CD4-positive, alpha-beta T cell treated with Interleukin-10 for 1 hour (primary cell): ENCODE results near the gene PRKCD.

ENCODE experiments used
- DNase-seq: peaks from one replicate; pipeline ENCODE4 v3.0.0-alpha.2; 2020

PRKCD gene

DNA sequence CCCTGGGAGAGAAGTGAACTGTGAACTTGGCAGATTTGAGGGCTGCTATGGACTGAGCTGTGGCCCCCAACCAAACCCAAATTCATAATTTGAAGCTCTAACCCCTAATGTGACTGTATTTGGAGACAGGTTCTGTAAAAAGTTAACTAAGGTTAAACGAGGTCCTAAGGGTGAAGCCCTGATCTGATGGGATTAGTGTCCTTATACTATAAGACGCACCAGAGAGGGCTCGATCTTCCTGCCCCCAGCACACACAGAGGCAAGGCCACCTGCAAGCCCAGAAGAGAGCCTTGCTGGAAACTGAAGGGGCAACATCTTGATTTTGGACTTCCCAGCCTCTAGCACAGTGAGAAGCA lies 60.8 kb downstream of the PRKCD start:
- DNase-seq: no peak

- no peak for DNase-seq
Measured at GRCh38 chr3:53222183-53222901, 61.3 kb downstream of the PRKCD start.

GRCh38 chr3:53223025-53223424 lies 62.0 kb downstream of the PRKCD start:
- no peak for DNase-seq

- DNase-seq: no peak
Measured at GRCh38 chr3:53223541-53223966, 62.5 kb downstream of the PRKCD start.

GRCh38 chr3:53224026-53224425 lies 63.0 kb downstream of the PRKCD start:
- DNase-seq: no peak

- DNase-seq: no peak
Measured at GRCh38 chr3:53224536-53224935, 63.5 kb downstream of the PRKCD start.

- no peak for DNase-seq
Measured at GRCh38 chr3:53225181-53225580, 64.2 kb downstream of the PRKCD start.

DNA sequence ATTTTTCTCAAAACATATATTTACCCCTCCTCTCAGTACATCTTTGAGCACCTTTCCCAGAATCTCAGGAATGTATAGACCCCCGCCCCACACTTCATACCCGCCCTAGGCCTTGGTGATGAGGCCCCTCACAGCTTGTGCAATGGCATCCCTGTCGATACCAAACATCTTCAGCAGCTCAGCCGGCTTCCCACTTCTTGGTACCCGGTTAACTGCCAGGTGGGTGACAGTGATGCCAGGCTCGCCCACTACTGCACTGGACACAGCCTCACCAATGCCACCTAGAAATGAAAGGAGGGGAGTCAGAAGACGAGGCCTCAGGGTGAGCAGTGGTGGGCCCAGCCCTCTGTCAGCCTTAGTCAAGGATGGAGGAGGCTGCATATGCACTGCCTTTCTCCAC lies 64.6 kb downstream of the PRKCD start:
- no peak for DNase-seq

DNA sequence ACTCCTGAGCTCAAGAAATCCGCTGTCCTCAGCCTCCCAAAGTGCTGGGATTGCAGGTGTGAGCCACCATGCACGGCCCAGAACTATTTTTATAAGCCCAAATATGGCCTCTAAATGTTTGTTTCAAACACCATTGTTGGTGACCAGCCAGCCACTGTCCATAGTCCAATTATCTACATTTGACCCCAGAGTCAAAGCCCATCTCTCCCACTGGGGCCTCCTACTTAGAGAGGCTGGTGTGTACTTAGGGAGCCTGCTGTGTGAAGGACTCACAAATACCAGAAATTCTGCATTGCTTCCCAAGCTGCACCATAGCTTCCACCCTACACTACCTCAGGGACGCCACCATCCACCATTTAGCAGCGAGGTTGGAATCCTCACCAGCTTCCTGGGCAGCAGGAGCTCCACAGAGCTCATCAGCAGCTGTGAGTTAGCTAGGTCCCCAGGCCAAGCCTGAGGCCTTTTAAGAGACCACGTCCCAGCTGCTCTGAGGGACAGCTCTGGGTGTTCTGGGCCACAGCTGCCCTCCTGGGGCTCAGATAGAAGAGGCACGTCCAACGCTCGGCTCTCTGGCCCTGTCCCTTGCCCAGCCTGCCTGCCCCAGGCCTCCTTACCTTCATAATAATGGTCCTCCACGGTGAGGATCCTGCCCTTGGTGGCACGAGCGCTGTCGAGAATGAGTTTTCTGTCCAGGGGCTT lies 65.3 kb downstream of the PRKCD start:
- no peak for DNase-seq

DNA sequence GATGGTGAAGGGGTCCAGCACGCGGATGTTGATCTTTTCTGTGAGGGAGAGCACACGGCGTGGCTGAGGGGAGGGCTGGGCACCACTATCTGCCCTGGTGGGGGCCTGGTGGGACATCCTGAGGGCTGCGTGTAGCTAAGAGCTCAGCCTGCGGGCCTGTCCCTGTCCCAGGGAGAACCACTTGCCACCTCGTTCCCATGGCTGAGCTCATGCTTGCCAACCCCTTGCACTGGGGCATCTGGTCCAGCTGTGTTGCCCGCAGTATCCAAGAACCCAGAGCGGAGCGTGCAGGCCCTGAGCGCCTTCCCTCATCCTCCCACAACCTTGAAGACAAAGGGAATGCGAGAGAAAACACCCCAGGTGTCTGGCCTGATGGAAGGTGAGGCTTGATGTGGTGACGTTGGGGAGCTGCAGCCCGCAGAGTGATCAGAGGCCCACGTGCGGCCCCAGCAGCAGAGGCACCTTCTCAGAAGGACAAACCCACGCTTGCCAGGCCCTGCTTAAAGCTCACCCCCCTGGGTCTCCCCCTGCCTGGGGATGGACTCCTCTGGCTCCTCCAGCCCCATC lies 65.9 kb downstream of the PRKCD start:
- DNase-seq: no peak

DNA sequence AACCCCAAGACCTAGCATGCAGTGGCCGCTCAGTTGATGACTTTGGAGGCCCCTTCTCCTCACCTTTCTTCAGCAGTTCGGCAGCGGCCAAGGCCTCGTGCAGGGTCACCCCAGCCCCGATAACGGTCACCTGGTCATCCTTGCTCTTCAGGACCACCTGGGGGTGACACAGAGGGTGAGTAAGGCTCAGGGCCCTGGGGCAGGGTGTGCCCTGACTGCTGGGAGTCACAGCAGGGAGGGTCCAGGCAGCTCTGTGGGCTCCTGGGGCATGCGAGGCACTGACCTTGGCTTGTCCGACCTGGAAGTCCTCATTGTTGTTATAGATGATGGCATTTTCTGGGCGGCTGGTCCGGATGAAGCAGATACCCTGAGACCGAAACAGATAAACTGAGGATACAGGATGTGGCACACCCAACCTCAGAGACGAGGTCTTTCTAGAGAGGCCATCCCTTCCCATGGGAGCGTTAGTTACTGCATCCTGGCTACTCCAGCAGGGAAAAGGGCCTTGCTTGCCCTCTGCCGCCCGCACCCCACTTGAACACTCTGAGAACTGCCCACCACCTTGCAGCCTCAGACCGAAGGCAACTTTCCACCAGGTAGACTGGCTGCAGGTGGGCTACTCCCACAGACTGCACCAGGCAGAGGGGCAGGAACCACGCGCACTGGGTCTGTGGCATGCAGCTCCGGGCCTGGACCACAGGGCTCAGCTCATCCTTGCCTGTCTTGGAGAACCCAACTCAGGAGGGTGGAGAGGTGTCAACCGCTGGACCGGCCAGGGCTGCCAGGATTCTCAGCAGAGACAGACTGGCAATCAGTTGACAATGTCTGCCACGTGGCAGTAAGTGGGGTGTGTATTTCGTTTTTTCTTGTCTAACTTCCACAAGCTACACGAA lies 67.2 kb downstream of the PRKCD start:
- DNase-seq: no peak

GRCh38 chr3:53229171-53229570 lies 68.2 kb downstream of the PRKCD start:
- no peak for DNase-seq

- DNase-seq: no peak
Measured at GRCh38 chr3:53229606-53230005, 68.6 kb downstream of the PRKCD start.

DNA sequence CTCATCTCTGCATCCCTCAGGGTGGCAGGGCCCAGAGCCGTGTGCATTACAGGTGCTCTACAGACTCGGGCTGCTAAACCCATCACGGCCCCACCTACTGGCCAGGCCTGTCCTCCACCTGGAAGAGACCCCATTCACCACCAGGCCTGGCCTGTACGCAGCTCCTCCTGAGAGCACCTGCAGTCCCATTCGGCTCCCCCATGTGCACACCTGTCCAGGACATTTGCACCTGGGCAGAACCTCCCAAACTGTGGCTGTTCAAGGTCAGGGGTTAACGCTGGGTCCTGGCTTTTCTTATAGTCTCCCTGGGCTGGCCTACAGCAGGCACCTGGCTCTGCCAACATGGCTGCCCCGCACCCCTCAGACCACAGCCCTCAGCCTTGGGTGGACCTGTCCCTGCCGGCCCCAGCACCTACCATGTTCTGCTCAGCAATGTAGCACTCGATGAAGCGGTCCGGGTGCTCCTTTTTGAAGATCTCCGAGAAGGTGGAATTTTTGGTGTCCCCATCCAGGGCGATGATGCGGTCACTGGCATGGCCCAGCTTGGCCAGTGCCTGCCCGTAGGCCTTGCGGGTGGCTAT lies 69.1 kb downstream of the PRKCD start:
- no peak for DNase-seq

GRCh38 chr3:53230789-53231188 lies 69.8 kb downstream of the PRKCD start:
- DNase-seq: no peak

DNA sequence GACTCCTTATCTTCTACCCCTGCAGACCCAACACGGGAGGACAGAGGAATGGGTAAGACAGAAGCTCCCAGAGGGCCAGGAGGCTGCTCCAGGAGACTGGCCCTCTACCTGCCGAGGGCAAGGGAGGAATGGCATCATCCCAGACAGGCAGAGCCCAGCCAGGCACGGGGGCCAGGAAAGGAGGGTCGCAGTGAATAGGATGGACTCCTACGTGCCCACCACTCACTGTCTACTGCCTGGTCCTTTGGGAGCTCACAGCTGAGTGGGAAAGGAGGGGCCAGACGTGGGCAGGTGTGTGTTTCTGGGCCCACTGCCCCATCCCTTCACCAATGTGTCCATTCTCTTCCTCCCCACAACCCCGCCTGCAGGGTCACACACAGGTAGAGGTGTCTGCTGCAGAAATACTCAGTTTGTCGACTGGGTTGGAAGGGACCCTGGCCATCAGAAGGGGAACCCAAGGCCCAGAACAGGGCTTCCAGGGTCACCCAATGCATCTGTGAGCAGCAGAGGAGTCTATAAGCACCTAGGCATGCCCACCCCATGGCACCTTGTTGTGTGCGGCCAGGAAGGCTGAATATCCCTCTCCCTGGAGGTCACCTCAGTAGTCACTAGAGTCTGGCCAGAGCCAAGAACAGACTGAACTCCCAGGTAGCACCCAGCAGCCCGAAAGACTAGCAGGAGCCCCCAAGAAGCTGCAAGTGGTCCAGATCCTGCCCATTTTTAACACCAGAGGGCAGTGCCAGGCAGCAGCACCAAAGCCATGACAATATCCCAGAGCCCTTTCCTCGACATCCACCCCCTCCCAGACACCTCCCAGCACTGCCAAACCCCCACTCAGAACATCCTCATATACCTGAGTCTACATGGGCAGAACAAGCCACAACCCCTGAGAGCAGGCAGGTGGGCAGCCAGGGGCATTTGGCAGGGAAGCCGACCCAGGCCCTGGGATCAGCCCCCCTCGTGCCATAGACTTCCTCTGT lies 70.8 kb downstream of the PRKCD start:
- no peak for DNase-seq

DNA sequence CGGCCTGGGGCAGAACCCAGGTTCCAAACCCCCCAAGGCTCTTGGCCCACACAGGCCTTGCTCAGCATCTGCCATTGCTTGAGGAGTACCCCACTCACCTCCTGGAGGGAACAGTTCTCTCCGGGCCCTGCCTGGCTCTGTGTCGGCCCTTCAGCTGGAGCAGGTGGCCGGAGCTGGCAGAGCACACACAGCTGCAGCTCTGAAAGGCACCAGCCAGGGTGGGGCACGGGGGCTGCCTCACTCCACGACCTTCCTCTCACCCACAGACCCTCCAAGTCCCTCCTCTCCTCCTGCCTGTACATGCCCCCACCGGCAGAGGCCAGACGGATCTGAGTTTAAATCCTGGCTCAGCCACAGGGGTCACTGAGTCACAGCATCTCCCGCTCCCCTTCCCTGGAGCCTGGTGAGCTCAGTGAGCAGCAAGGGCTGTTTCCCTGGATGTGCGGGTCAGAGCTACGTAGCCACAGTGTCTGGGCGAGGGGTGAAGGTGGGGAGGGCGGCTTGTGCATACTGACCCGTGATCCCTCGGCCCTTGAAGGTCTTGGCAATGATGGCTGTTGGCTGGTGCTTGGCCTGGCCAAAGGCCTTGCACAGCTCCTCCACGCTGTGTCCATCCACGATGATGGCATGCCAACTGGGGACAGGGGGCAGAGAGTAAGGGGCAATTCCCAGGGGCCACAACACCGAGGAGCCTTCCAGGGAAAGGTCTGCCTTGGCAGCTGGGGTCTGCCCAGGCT lies 71.8 kb downstream of the PRKCD start:
- DNase-seq: no peak

- no peak for DNase-seq
Measured at GRCh38 chr3:53234130-53234840, 73.3 kb downstream of the PRKCD start.

- DNase-seq: no peak
Measured at GRCh38 chr3:53234841-53235232, 73.8 kb downstream of the PRKCD start.

DNA sequence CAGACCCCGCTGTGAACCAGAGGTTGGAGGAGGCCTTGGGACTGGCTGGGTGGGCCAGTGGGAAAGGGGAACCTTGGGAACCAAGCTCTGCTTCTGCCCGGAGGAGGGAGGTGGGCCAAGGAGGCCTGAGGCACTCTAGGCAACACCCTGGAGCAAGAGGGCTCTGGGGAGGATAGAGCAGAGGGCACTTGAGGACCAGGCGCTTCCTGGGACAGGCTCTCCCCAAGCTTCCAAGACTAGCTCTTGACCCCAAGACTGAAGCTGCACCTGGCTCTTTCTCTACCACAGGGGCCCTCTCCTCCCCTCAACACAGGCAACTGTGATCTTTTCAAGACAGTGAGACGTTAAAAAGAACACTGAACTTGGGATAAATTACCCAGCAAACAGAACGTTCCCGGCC lies 74.5 kb downstream of the PRKCD start:
- DNase-seq: no peak
